SK-N-SH (cell line): Measurements from ENCODE around the gene HEMGN.

Experiments
- CTCF ChIP-seq: fragments of 200-600 bp; sonication (generic); IDR thresholded peaks from 2 replicates; pipeline ENCODE4 v1.6.1; 2017; ENCODE audit warnings: antibody characterized with exemption, mild to moderate bottlenecking, moderate library complexity
- EZH2phosphoT487 ChIP-seq: fragments of 200-600 bp; sonication (generic); IDR thresholded peaks from 2 replicates; pipeline ENCODE4 v1.6.1; 2017; ENCODE audit warnings: low read depth, mixed run types, mild to moderate bottlenecking, antibody characterized with exemption, moderate library complexity, borderline replicate concordance
- POLR2AphosphoS5 ChIP-seq: IDR thresholded peaks from 2 replicates; pipeline ENCODE4 v1.6.1; 2012; ENCODE audit warnings: low read depth, low read length
- RFX5 ChIP-seq: IDR thresholded peaks from 2 replicates; pipeline ENCODE4 v1.6.1; 2012; ENCODE audit warnings: mild to moderate bottlenecking, improper control_type of control experiment, low read length
- SMC3 ChIP-seq: IDR thresholded peaks from 2 replicates; pipeline ENCODE4 v1.6.1; 2012; ENCODE audit warnings: low read depth, low read length, improper control_type of control experiment
- USF2 ChIP-seq: fragments of 150-350 bp; IDR thresholded peaks from 2 replicates; pipeline ENCODE4 v1.6.1; 2017; ENCODE audit warnings: antibody characterized with exemption, low read length, low read depth, borderline replicate concordance

- TF ChIP-seq SMC3, result no peak
- TF ChIP-seq CTCF, result no peak
- no peak for TF ChIP-seq EZH2phosphoT487
- TF ChIP-seq POLR2AphosphoS5, result no peak
- no peak for TF ChIP-seq RFX5
- TF ChIP-seq USF2, result no peak
These were observed 13.6 kb downstream of the HEMGN start for GRCh38 chr9:97924386-97924785.
